ENCODE results near the gene HSF2. TPM values are rescaled to one million over a fixed set of nuclear protein-coding genes. Genes with fewer than 3 reads are reported as not detected.

Gene HSF2
- total RNA-seq, 1 donor from 2014 or later, result 27.5 TPM

GRCh38 chr6:122428781-122429180, 29.3 kb downstream of the HSF2 start:
- no peak overlapping the region for H3K4me3 ChIP-seq
- no peaks in the 10 kb centered on the region for H3K9me3 ChIP-seq
- H3K4me1 ChIP-seq, result peaks cover 12% of the 10 kb centered on the region
- H3K36me3 ChIP-seq, result peaks cover 0 to 26% of the 10 kb centered on the region in 2 donors
- no peak for DNase-seq (ENCODE audit: extremely low spot score in 2 of 2)
- no peak overlapping the region for H3K27ac ChIP-seq
- H3K27me3 ChIP-seq, result no peaks in the 10 kb centered on the region
- intact Hi-C loops (cut with DNase I), result no loop called here
- TF ChIP-seq CTCF (IDR thresholded peaks at IDR 0.05), result no peak
- no peak for TF ChIP-seq POLR2A (IDR thresholded peaks at IDR 0.05)
- no peak for TF ChIP-seq POLR2AphosphoS5 (IDR thresholded peaks at IDR 0.05; ENCODE audit: insufficient read depth in 1 of 2, low read depth in 1 of 2)

- intact Hi-C loops (cut with DNase I), result no loop called here
- Histone ChIP-seq H3K27me3 (no peaks in the 10 kb centered on the region), H3K4me3 (no peak overlapping the region), H3K4me1 (peaks cover 12% of the 10 kb centered on the region), H3K9me3 (no peaks in the 10 kb centered on the region), H3K27ac (no peak overlapping the region), H3K36me3 (peaks cover 0 to 23% of the 10 kb centered on the region in 2 donors)
- no peak for TF ChIP-seq POLR2A (IDR thresholded peaks at IDR 0.05)
- TF ChIP-seq POLR2AphosphoS5 (IDR thresholded peaks at IDR 0.05; ENCODE audit: insufficient read depth in 1 of 2, low read depth in 1 of 2), result no peak
- TF ChIP-seq CTCF (IDR thresholded peaks at IDR 0.05), result no peak
- no peak for DNase-seq (ENCODE audit: extremely low spot score in 2 of 2)
Measured at GRCh38 chr6:122429323-122429722, 29.9 kb downstream of the HSF2 start.

GRCh38 chr6:122431780-122432179, 32.3 kb downstream of the HSF2 start:
- H3K36me3 ChIP-seq, result peaks cover 0 to 16% of the 10 kb centered on the region in 2 donors
- no peaks in the 10 kb centered on the region for H3K9me3 ChIP-seq
- no peak overlapping the region for H3K27ac ChIP-seq
- H3K4me1 ChIP-seq, result peaks cover 12% of the 10 kb centered on the region
- H3K4me3 ChIP-seq, result no peak overlapping the region
- intact Hi-C loops (cut with DNase I), result no loop called here
- no peaks in the 10 kb centered on the region for H3K27me3 ChIP-seq
- TF ChIP-seq POLR2AphosphoS5 (IDR thresholded peaks at IDR 0.05; ENCODE audit: insufficient read depth in 1 of 2, low read depth in 1 of 2) (no peak), CTCF (IDR thresholded peaks at IDR 0.05) (no peak), POLR2A (IDR thresholded peaks at IDR 0.05) (no peak)
- no peak for DNase-seq (ENCODE audit: extremely low spot score in 2 of 2)

GRCh38 chr6:122432816-122433215, 33.4 kb downstream of the HSF2 start:
- no peaks in the 10 kb centered on the region for H3K27me3 ChIP-seq
- no peak for DNase-seq (ENCODE audit: extremely low spot score in 2 of 2)
- H3K36me3 ChIP-seq, result peaks cover 0 to 16% of the 10 kb centered on the region in 2 donors
- peaks cover 12% of the 10 kb centered on the region for H3K4me1 ChIP-seq
- intact Hi-C loops (cut with DNase I), result no loop called here
- no peak overlapping the region for H3K4me3 ChIP-seq
- H3K9me3 ChIP-seq, result no peaks in the 10 kb centered on the region
- no peak overlapping the region for H3K27ac ChIP-seq
- TF ChIP-seq POLR2A (IDR thresholded peaks at IDR 0.05) (no peak), CTCF (IDR thresholded peaks at IDR 0.05) (no peak), POLR2AphosphoS5 (IDR thresholded peaks at IDR 0.05; ENCODE audit: insufficient read depth in 1 of 2, low read depth in 1 of 2) (no peak)

- Histone ChIP-seq H3K4me1 (no peaks in the 10 kb centered on the region), H3K9me3 (no peaks in the 10 kb centered on the region), H3K27ac (no peak overlapping the region), H3K4me3 (no peak overlapping the region), H3K27me3 (no peaks in the 10 kb centered on the region), H3K36me3 (peaks cover 0 to 32% of the 10 kb centered on the region in 2 donors)
- intact Hi-C loops (cut with DNase I), result no loop called here
- no peak for TF ChIP-seq POLR2A (IDR thresholded peaks at IDR 0.05)
- no peak for TF ChIP-seq CTCF (IDR thresholded peaks at IDR 0.05)
- TF ChIP-seq POLR2AphosphoS5 (IDR thresholded peaks at IDR 0.05; ENCODE audit: insufficient read depth in 1 of 2, low read depth in 1 of 2), result no peak
- no peak for DNase-seq (ENCODE audit: extremely low spot score in 2 of 2)
Measured at GRCh38 chr6:122438975-122439374, 39.5 kb downstream of the HSF2 start.

Measured in vagina (tissue), 2 donors.